ENCODE measurements around the gene IWS1.

GRCh38 chr2:127530245-127531140 is 4.2 kb upstream of the IWS1 start:
- TF ChIP-seq CTCF (conservative IDR thresholded peaks at IDR 0.05 in 1 of 2, IDR thresholded peaks at IDR 0.05 in 1 of 2; ENCODE audit: extremely low read depth in 1 of 2, insufficient read depth in 1 of 2, low read depth in 1 of 2, low read length in 2 of 2) (no peak), EZH2 (IDR thresholded peaks at IDR 0.05; ENCODE audit: borderline replicate concordance, low read length) (no peak)
